ENCODE measurements around the gene NPTX1.

DNA sequence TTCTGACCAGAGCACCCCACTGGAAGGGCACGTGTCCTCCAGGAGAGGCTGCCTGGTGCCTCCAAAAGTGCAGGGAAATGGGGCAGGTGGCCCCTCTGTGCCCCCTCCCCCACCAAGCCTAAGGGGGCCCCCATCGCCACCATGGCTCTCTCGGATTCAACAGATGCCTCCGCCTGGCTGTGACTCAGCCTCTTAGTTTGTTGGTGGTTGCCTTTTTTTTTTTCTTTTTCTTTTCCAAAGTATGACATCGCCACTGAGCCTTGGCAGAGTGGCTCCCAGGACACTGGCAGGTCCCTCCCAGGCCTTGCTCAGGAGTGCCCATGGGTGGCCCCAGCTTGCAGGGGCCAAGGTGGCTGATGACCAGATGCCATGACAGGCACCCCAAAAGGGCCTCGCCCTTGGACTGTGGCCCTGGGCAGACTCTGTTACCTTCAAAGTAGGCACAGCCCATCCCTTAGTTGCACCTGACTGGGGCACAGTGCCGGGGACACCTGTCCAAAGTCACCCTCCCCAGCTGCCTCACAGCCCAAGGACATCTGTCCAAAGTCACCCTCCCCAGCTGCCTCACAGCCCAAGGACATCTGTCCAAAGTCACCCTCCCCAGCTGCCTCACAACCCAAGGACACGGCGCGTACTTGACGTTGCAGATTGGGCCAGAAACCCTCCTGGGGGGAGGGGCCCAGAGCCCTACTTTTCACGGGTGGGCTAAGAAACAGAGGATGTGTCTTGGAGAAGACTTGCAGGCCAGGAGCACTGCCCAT lies 29.6 kb downstream of the NPTX1 start:
- TF ChIP-seq EZH2 (IDR thresholded peaks at IDR 0.05; ENCODE audit: low read depth, unreplicated experiment) (no peak), EZH2phosphoT487 (IDR thresholded peaks at IDR 0.05; ENCODE audit: unreplicated experiment) (no peak), CREB1 (CRISPR knock-in tag; IDR thresholded peaks at IDR 0.05; ENCODE audit: low read depth) (no peak), CTCF (conservative IDR thresholded peaks at IDR 0.05; ENCODE audit: low read depth in 2 of 2) (no peak)
